Stimulated activated CD4-positive, alpha-beta T cell treated with anti-CD3 and anti-CD28 coated beads, Interleukin-1b, Interleukin-23, amount 100 ng/mL, for 4 hours (primary cell): ENCODE measurements around the gene RPL31.

Experiments
- DNase-seq, 2 donors: peaks; one replicate each; pipeline ENCODE4 v3.0.0-alpha.2; 2020; ENCODE audit warnings: low read depth in 2 of 2

RPL31 gene

GRCh38 chr2:100975521-100975785, 26.6 kb upstream of the RPL31 start:
- no peak for DNase-seq

GRCh38 chr2:100976061-100976460, 26.0 kb upstream of the RPL31 start:
- no peak for DNase-seq

GRCh38 chr2:100976645-100977391, 25.3 kb upstream of the RPL31 start:
- DNase-seq = no peak

DNA sequence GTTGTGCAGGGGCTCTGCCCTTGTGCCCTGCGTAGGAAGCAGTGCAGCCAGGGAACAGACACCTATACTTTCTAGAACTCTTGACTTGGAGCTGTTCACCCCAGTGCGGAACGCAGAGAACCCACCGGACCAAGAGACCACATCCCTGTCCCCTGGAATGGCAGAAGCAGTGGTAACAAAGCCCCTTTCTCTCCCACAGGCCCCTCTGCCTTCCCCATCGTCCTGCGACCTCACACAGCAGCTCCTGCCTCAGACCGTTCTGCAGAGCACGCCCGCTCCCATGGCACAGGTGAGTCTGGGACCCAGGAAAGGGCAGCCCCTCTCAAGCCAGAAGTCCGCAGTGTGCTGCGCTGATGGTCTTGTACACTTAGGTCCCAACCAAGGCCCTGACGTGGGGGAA, 24.6 kb upstream of the RPL31 start:
- DNase-seq = no peak

GRCh38 chr2:100978582-100979191, 23.4 kb upstream of the RPL31 start:
- no peak for DNase-seq

GRCh38 chr2:100980046-100980445, 22.0 kb upstream of the RPL31 start:
- no peak for DNase-seq

DNA sequence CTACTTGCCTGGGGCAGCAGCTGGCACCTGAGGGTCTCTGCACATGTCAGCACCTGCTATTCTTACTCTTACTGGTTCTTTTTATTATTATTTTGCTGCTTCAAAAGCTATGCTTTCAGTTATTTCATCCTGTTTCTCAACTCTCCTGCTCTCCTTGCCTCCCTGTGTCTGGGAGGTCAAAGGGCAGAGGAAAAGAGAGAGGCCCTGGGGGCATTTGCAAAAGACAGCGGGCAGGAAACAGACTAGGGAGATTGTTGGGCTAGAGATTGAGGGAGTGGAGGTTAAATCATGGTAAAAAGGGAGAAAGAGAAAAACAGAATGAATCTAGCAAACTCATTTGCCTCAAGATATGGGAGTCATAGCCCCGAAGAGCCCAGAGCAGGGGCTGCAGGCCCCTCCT, 21.1 kb upstream of the RPL31 start:
- no peak for DNase-seq

- DNase-seq = no peak
Measured at GRCh38 chr2:100982431-100982861, 19.6 kb upstream of the RPL31 start.

- no peak for DNase-seq
Measured at GRCh38 chr2:100983201-100983600, 18.9 kb upstream of the RPL31 start.

- no peak for DNase-seq
Measured at GRCh38 chr2:100983684-100984310, 18.3 kb upstream of the RPL31 start.

DNA sequence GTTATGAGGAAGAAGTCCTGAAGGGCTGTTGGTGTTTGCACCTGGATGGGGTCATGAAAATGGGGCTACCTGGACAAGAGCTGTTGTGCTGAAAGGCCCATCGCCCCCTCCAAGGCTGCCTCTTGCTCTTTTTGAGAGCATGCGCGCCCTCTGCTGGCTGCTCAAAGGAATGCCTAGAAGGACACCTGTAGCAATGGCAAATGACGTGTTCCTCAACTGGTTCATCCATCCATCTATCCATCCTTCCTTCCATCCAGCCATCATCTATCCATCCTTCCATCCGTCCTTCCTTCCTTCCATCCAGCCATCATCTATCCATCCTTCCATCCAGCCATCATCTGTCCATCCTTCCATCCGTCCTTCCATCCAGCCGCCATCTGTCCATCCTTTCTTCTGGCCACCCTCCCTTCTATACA, 17.2 kb upstream of the RPL31 start:
- peak; percentile 76 to 77 for DNase-seq

GRCh38 chr2:100986157-100986556, 15.9 kb upstream of the RPL31 start:
- DNase-seq = no peak

DNA sequence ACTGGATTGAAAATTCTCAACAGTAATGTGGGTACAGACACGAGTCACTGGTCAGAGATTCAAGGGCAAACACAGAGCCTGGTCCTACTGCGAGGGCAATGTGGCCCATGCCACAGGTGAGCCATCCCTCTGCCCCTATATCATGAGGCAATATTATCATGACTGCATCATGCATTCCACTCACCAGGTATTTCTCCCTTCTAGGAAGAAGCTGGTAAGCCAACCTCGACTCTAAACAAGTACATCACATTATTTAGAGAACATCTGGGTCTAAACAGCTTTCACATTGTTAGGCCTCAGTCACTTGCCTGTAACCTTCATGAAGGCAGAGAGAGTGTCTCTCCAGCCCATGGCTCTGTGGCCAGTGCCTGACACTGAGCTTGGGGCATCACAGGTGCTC, 14.6 kb upstream of the RPL31 start:
- DNase-seq = no peak

- no peak for DNase-seq
Measured at GRCh38 chr2:100987974-100988373, 14.1 kb upstream of the RPL31 start.

DNA sequence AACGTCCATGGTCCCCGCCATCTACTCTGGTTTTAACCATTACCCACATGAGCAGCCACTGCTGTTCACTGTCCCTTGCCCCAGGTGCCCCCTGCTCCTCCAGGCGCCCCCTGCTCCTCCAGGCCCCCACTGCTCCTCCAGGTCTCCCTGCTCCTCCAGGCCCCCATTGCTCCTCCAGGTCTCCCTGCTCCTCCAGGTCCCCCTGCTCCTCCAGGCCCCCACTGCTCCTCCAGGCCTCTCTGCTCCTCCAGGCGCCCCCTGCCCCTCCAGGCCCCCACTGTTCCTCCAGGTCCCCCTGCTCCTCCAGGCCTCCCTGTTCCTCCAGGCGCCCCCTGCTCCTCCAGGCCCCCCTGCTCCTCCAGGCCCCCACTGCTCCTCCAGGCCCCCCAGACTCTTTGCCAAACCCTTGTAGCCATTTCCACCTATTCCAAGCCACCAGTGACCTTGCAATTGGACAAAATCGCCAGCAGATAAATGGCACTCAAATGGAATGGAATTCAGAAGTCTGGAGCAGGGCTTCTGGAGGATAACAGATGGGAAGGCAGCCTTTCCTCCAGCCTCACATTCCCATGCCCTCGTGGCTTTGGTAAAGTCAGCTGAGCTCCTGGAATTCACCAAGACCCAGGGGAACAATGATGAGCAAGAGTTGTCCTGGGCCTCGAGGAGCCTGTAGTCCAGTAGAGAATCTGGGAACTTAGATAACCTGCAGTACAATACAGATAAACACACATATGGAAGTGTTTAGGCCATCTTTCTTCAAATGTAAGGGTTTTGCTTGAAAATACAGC, 13.3 kb upstream of the RPL31 start:
- DNase-seq = no peak

GRCh38 chr2:100989666-100990065, 12.4 kb upstream of the RPL31 start:
- DNase-seq = no peak

- no peak for DNase-seq
Measured at GRCh38 chr2:100990166-100990565, 11.9 kb upstream of the RPL31 start.

- no peak for DNase-seq
Measured at GRCh38 chr2:100990650-100991403, 11.3 kb upstream of the RPL31 start.

GRCh38 chr2:100991404-100991773, 10.7 kb upstream of the RPL31 start:
- no peak for DNase-seq

DNA sequence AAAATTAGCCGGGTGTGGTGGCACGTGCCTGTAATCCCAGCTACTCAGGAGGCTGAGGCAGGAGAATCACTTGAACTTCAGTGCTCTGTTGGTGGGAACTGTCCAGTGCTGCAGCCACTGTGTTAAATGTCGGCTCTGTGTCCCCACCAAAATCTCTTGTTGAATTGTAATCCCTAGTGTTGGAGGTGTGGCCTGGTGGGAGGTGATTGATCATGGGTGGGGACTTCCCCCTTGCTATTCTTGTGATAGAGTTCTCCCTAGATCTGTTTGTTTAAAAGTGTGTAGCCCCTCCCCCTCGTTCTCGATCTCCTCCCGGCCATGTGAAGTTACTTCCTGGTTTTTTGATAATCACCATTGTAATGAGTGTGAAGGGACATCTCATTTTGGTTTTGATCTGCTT, 9.8 kb upstream of the RPL31 start:
- DNase-seq = no peak

- DNase-seq = no peak
Measured at GRCh38 chr2:100993294-100993693, 8.8 kb upstream of the RPL31 start.
